Activated B cell treated with CpG ODN at 0.5 μM for 24 hours (primary cell): ENCODE measurements around the gene ZNF385C. TPM values are rescaled to one million over a fixed set of nuclear protein-coding genes. Genes with fewer than 3 reads are reported as not detected.
"Not testable (repeated sequence)": the region's sequence is repeated elsewhere in the genome, so short reads cannot be mapped to it uniquely, and the experiment has no call there.

Source experiments
- ATAC-seq: fragments of 200-7000 bp; cut with Tn5 transposase; one replicate; pipeline ENCODE4 v1.10.0; 2021; ENCODE audit warnings: low read depth, mild to moderate bottlenecking, moderate library complexity
- CTCF ChIA-PET: fragments of 350-600 bp; sonication (Branson Sonifier 250); formaldehyde crosslinking; loops from one replicate; lab custom pipeline; 2021; ENCODE audit warnings: antibody characterized with exemption; lab: Charles Lee
- POLR2A ChIA-PET: fragments of 350-600 bp; sonication (Branson Sonifier 250); formaldehyde crosslinking; loops from one replicate; lab custom pipeline; 2021; ENCODE audit warnings: antibody characterized with exemption; lab: Charles Lee
- DNase-seq: peaks from one replicate; pipeline ENCODE4 v3.0.0; 2022
- H3K27ac Mint-ChIP-seq: one replicate; pipeline ENCODE4 v1.8.0; 2020; ENCODE audit warnings: mixed read lengths
- H3K27me3 Mint-ChIP-seq: one replicate; pipeline ENCODE4 v1.8.0; 2021; ENCODE audit warnings: mixed read lengths
- H3K36me3 Mint-ChIP-seq: one replicate; pipeline ENCODE4 v1.8.0; 2021; ENCODE audit warnings: low read depth, mixed read lengths
- H3K4me1 Mint-ChIP-seq: one replicate; pipeline ENCODE4 v1.8.0; 2021; ENCODE audit warnings: mixed read lengths
- H3K4me3 Mint-ChIP-seq: one replicate; pipeline ENCODE4 v1.8.0; 2020; ENCODE audit warnings: mild to moderate bottlenecking, mixed read lengths
- H3K9me3 Mint-ChIP-seq: one replicate; pipeline ENCODE4 v1.8.0; 2020; ENCODE audit warnings: mixed read lengths
- intact Hi-C: fragments of 100-400 bp; cut with micrococcal nuclease; formaldehyde crosslinking; loops from one replicate; pipeline ENCODE4 v1.15.1; 2024
- total RNA-seq: library from RNA; stranded (reverse); gene quantifications from 2 replicates; pipeline ENCODE4 v1.2.3, GENCODE V29; 2022
- TF ChIP-seq, protein P1 (sequence below): fragments of 200-600 bp; IDR thresholded peaks from one replicate; pipeline ENCODE4 v1.8.0; 2022; ENCODE audit warnings: antibody characterized with exemption, mild to moderate bottlenecking

The ZNF385C gene
- total RNA-seq, 1 donor from 2014 or later, result 16.7 TPM

DNA sequence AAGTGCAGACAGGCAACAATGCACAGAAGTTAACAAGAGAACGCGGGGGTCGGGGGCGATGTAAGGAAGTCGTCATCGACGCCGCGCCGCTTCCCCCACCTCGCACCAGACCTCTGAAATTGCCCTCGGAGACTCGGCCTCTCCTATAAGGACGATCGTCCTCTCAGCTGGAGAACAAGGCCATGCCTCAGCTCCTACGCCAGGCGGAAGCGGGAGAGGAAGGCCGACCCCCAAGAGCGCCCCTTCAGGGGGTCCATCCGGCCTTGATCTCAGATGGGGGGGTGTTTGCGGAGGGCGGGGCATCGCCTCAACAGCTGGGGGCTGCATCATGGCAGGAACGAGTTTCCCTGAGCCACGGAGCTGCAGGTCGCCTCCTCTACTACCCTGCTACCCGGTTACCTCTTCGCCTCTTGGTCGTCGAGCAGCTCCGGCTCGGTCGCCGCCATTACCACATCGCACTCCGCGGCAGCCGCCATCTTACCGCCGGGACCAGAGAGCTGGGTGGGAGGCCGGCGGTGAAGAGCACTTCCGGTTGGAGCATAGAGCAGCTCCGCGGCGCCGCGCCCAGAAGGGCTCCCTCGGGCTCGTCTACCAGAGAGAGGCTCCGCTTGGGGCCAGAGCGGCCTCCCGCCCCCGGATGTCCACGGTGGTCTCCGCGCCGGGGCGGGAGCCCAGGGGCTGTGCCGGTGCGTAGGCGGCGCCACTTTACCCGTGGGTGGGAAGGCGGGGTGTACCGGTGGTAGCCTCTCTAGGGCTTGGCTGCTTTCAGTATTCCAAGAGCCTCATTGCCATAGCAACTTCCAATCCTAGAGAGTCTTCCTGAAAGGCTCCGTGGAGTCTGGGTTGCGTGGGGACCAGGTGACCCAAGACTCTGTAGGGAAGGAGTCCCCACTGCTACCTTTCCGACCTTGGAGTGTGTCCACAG is 81.1 kb downstream of the ZNF385C start, which contains the start of gene DNAJC7:
Gene DNAJC7 (minus strand): TSS at position 499 of the 925 bp plus-strand sequence. CDS start 23 bp downstream, at position 476.
- H3K9me3 Mint-ChIP-seq, result no peaks in the 10 kb centered on the region
- intact Hi-C loops, result loop anchor here (1.0 to 10.0 kb wide), 7 partner anchors 21 to 268 kb away; partner anchors contain the start of genes ACLY, C17orf113, CNP and STAT5A
- peak; percentile 84 for ATAC-seq
- ChIA-PET POLR2A (interaction anchor here (0.5 to 3.1 kb wide), 42 partner anchors 9 to 1351 kb away, joined by 3 to 46 read pairs (median 4); partner anchors contain the start of genes ACLY, CNP, DHX58 and EIF1), CTCF (interaction anchor here (0.6 to 2.1 kb wide), 13 partner anchors 11 to 164 kb away, joined by 3 to 8 read pairs (median 4); partner anchors contain the start of genes CNP, DHX58 and KCNH4)
- peak; percentile 80 for DNase-seq
- H3K36me3 Mint-ChIP-seq, result peaks cover 29% of the 10 kb centered on the region
- TF ChIP-seq, protein P1, sequence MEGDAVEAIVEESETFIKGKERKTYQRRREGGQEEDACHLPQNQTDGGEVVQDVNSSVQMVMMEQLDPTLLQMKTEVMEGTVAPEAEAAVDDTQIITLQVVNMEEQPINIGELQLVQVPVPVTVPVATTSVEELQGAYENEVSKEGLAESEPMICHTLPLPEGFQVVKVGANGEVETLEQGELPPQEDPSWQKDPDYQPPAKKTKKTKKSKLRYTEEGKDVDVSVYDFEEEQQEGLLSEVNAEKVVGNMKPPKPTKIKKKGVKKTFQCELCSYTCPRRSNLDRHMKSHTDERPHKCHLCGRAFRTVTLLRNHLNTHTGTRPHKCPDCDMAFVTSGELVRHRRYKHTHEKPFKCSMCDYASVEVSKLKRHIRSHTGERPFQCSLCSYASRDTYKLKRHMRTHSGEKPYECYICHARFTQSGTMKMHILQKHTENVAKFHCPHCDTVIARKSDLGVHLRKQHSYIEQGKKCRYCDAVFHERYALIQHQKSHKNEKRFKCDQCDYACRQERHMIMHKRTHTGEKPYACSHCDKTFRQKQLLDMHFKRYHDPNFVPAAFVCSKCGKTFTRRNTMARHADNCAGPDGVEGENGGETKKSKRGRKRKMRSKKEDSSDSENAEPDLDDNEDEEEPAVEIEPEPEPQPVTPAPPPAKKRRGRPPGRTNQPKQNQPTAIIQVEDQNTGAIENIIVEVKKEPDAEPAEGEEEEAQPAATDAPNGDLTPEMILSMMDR, result no peak
- H3K27me3 Mint-ChIP-seq, result no peaks in the 10 kb centered on the region
- peak within 1 kb of the TSS; percentile 98 for H3K27ac Mint-ChIP-seq
- H3K4me1 Mint-ChIP-seq, result peaks cover 67% of the 10 kb centered on the region
- H3K4me3 Mint-ChIP-seq, result peak within 1 kb of the TSS; percentile 100

- no peak for DNase-seq
- H3K9me3 Mint-ChIP-seq, result no peaks in the 10 kb centered on the region
- TF ChIP-seq, protein P1, result no peak
- no peak for ATAC-seq
- H3K4me3 Mint-ChIP-seq, result peak overlapping the region; percentile 100
- H3K36me3 Mint-ChIP-seq, result peaks cover 30% of the 10 kb centered on the region
- H3K4me1 Mint-ChIP-seq, result peaks cover 71% of the 10 kb centered on the region
- peak overlapping the region; percentile 98 for H3K27ac Mint-ChIP-seq
- H3K27me3 Mint-ChIP-seq, result no peaks in the 10 kb centered on the region
- intact Hi-C loops, result loop anchor here (2.0 to 10.0 kb wide), 4 partner anchors 34 to 268 kb away; partner anchors contain the start of genes ACLY, C17orf113 and STAT5A
- CTCF ChIA-PET, result interaction anchor here (0.9 to 2.6 kb wide), 5 partner anchors 9 to 99 kb away, joined by 3 to 9 read pairs (median 4); no protein-coding TSS in a partner anchor
- POLR2A ChIA-PET, result interaction anchor here (0.9 to 3.1 kb wide), 20 partner anchors 10 to 1351 kb away, joined by 3 to 46 read pairs (median 6); partner anchors contain the start of genes ACLY, CNP, DHX58 and EIF1
Observed at GRCh38 chr17:42016411-42016831, 81.9 kb downstream of the ZNF385C start.

- Mint-ChIP-seq H3K27ac (peak overlapping the region; percentile 2), H3K36me3 (peaks cover 34% of the 10 kb centered on the region), H3K4me1 (peaks cover 70% of the 10 kb centered on the region)
- ATAC-seq, H3K9me3 Mint-ChIP-seq, H3K27me3 Mint-ChIP-seq, H3K4me3 Mint-ChIP-seq, POLR2A ChIA-PET, DNase-seq: not testable (repeated sequence)
- intact Hi-C loops, result loop anchor here (10.0 kb wide), 1 partner anchor 271 kb away; the partner anchor contains the start of gene STAT5A
- CTCF ChIA-PET, result interaction anchor here (1.3 to 2.6 kb wide), 2 partner anchors 11 to 140 kb away, joined by 4 to 9 read pairs; no protein-coding TSS in a partner anchor
Observed at GRCh38 chr17:42013740-42014139, 84.5 kb downstream of the ZNF385C start.

DNA sequence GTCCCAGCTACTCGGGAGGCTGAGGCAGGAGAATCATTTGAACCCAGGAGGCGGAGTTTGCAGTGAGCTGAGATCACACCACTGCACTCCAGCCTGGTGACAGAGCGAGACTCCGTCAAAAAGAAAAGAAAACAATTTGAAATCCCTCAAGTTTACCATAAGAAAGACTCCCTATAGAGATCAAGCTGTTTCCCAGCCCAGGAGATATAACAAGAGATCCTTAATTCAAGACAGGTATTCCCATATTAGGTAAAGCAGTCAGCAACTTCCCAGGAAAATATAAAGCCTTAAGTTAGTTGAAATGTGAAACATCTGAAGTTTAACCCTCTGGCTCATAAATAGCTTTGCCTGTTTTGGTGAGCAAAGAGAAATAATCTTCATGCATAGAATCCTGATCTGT is 85.9 kb downstream of the ZNF385C start:
- DNase-seq, H3K4me3 Mint-ChIP-seq, H3K27me3 Mint-ChIP-seq, POLR2A ChIA-PET, H3K9me3 Mint-ChIP-seq, ATAC-seq, H3K27ac Mint-ChIP-seq: not testable (repeated sequence)
- intact Hi-C loops, result loop anchor here (10.0 kb wide), 1 partner anchor 272 kb away; the partner anchor contains the start of gene STAT5A
- Mint-ChIP-seq H3K36me3 (peaks cover 34% of the 10 kb centered on the region), H3K4me1 (peaks cover 60% of the 10 kb centered on the region)
- CTCF ChIA-PET, result interaction anchor here (1.3 kb wide), 1 partner anchor 141 kb away, joined by 4 read pairs; no protein-coding TSS in a partner anchor

GRCh38 chr17:42010898-42011516 is 87.3 kb downstream of the ZNF385C start:
- H3K4me1 Mint-ChIP-seq, result peaks cover 52% of the 10 kb centered on the region
- no peak overlapping the region for H3K27ac Mint-ChIP-seq
- POLR2A ChIA-PET, result no interaction called here
- DNase-seq (no peak), ATAC-seq (no peak)
- H3K27me3 Mint-ChIP-seq, result no peaks in the 10 kb centered on the region
- H3K36me3 Mint-ChIP-seq, result peaks cover 29% of the 10 kb centered on the region
- H3K9me3 Mint-ChIP-seq, result no peaks in the 10 kb centered on the region
- CTCF ChIA-PET, result no interaction called here
- intact Hi-C loops, result loop anchor here (10.0 kb wide), 1 partner anchor 274 kb away; the partner anchor contains the start of gene STAT5A
- no peak overlapping the region for H3K4me3 Mint-ChIP-seq
- TF ChIP-seq, protein P1, result no peak

DNA sequence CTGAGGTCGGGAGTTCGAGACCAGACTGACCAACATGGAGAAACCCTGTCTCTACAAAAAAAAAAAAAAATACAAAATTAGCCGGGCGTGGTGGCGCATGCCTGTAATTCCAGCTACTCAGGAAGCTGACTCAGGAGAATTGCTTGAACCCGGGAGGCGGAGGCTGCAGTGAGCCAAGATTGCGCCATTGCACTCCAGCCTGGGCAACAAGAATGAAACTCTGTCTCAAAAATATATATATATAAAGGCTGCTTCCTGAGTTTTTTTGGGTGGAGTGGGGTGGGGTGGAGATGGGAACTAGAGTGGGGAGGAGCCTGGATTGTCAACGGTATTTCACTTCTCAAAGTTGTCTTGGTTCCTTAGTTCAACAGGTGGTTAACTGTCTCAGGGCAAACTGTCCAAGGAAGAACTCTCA is 88.0 kb downstream of the ZNF385C start:
- H3K4me3 Mint-ChIP-seq, ATAC-seq, H3K27ac Mint-ChIP-seq, POLR2A ChIA-PET, H3K27me3 Mint-ChIP-seq, DNase-seq, CTCF ChIA-PET, H3K9me3 Mint-ChIP-seq: not testable (repeated sequence)
- Mint-ChIP-seq H3K4me1 (peaks cover 46% of the 10 kb centered on the region), H3K36me3 (peaks cover 28% of the 10 kb centered on the region)
- intact Hi-C loops, result loop anchor here (10.0 kb wide), 1 partner anchor 275 kb away; the partner anchor contains the start of gene STAT5A
